HepG2 (cell line): ENCODE data around the gene CHRNB1. TPM values are rescaled to one million over a fixed set of nuclear protein-coding genes. Genes with fewer than 3 reads are reported as not detected.

Source experiments
- ATF3 ChIP-seq: sonication (generic); formaldehyde crosslinking; IDR thresholded peaks from 2 replicates; pipeline ENCODE4 v1.4.0; 2020; ENCODE audit warnings: missing genetic modification reagents
- GTF2F1 ChIP-seq: fragments of 150-350 bp; IDR thresholded peaks from 2 replicates; pipeline ENCODE4 v1.6.1; 2014; ENCODE audit warnings: low read length
- HNF1B ChIP-seq: sonication (generic); formaldehyde crosslinking; IDR thresholded peaks from 2 replicates; pipeline ENCODE4 v1.5.1; 2020; ENCODE audit warnings: mild to moderate bottlenecking, moderate library complexity, missing genetic modification reagents
- KDM2A ChIP-seq: sonication (generic); formaldehyde crosslinking; IDR thresholded peaks from 2 replicates; pipeline ENCODE4 v1.4.0; 2020; ENCODE audit warnings: low read depth, missing genetic modification reagents, borderline replicate concordance
- KLF15 ChIP-seq: sonication (generic); formaldehyde crosslinking; IDR thresholded peaks from 2 replicates; pipeline ENCODE4 v1.8.1; 2023; ENCODE audit warnings: borderline replicate concordance, mild to moderate bottlenecking, inconsistent platforms, missing genetic modification reagents, mixed read lengths
- KMT2B ChIP-seq: IDR thresholded peaks from 2 replicates; pipeline ENCODE4 v1.6.1; 2016; ENCODE audit warnings: missing genetic modification reagents, missing compliant biosample characterization
- MEIS2 ChIP-seq: sonication (generic); formaldehyde crosslinking; IDR thresholded peaks from 2 replicates; pipeline ENCODE4 v1.9.0; 2021; ENCODE audit warnings: mild to moderate bottlenecking, missing genetic modification reagents
- NCOR1 ChIP-seq: fragments of 200-600 bp; sonication (generic); IDR thresholded peaks from 2 replicates; pipeline ENCODE4 v1.7.0; 2017; ENCODE audit warnings: antibody characterized with exemption, low read length, borderline replicate concordance
- NFYB ChIP-seq: sonication (generic); formaldehyde crosslinking; IDR thresholded peaks from 2 replicates; pipeline ENCODE4 v1.4.0; 2020; ENCODE audit warnings: missing genetic modification reagents
- NONO ChIP-seq, 2 experiments: fragments of 450-650 bp in 1 of 2; sonication (generic) in 1 of 2; formaldehyde crosslinking in 1 of 2; IDR thresholded peaks in 1 of 2; conservative IDR thresholded peaks in 1 of 2; 2 replicates each; pipeline versions ENCODE4 v1.6.1 to v1.8.0; 2017 to 2022; ENCODE audit warnings: mild to moderate bottlenecking in 1 of 2, missing genetic modification reagents in 1 of 2, moderate library complexity in 1 of 2
- SNAPC5 ChIP-seq: sonication (generic); formaldehyde crosslinking; IDR thresholded peaks from 2 replicates; pipeline ENCODE4 v1.8.1; 2023; ENCODE audit warnings: mild to moderate bottlenecking, missing genetic modification reagents, borderline replicate concordance
- SPEN ChIP-seq: sonication (generic); formaldehyde crosslinking; IDR thresholded peaks from 2 replicates; pipeline ENCODE4 v1.5.1; 2020; ENCODE audit warnings: low read depth, mild to moderate bottlenecking, missing genetic modification reagents
- TBX2 ChIP-seq: sonication (generic); formaldehyde crosslinking; IDR thresholded peaks from 2 replicates; pipeline ENCODE4 v1.5.0; 2020; ENCODE audit warnings: missing genetic modification reagents, mild to moderate bottlenecking, borderline replicate concordance
- TFE3 ChIP-seq: IDR thresholded peaks from 2 replicates; pipeline ENCODE4 v1.6.1; 2016
- XRCC5 ChIP-seq: fragments of 200-400 bp; formaldehyde crosslinking; optimal IDR thresholded peaks from 2 replicates; pipeline ENCODE3; 2017; ENCODE audit warnings: mild to moderate bottlenecking, low read length
- ZFY ChIP-seq: sonication (generic); formaldehyde crosslinking; IDR thresholded peaks from 2 replicates; pipeline ENCODE4 v1.4.0; 2020; ENCODE audit warnings: missing genetic modification reagents
- ZNF337 ChIP-seq: sonication (generic); formaldehyde crosslinking; IDR thresholded peaks from 2 replicates; pipeline ENCODE4 v1.5.1; 2020; ENCODE audit warnings: missing genetic modification reagents, low read depth, mild to moderate bottlenecking, borderline replicate concordance
- ZNF550 ChIP-seq: sonication (generic); formaldehyde crosslinking; IDR thresholded peaks from 2 replicates; pipeline ENCODE4 v1.4.0; 2020; ENCODE audit warnings: mild to moderate bottlenecking, missing genetic modification reagents, borderline replicate concordance
- ZNF598 ChIP-seq: sonication (generic); formaldehyde crosslinking; IDR thresholded peaks from 2 replicates; pipeline ENCODE4 v1.5.1; 2020; ENCODE audit warnings: mild to moderate bottlenecking, missing genetic modification reagents, borderline replicate concordance
- ZNF768 ChIP-seq: sonication (generic); formaldehyde crosslinking; IDR thresholded peaks from 2 replicates; pipeline ENCODE4 v1.4.0; 2020; ENCODE audit warnings: missing genetic modification reagents
- ZNF776 ChIP-seq: sonication (generic); formaldehyde crosslinking; IDR thresholded peaks from 2 replicates; pipeline ENCODE4 v1.4.0; 2020; ENCODE audit warnings: mild to moderate bottlenecking, missing genetic modification reagents
- polyA plus RNA-seq, 8 experiments: library from polyadenylated mRNA; depleted of rRNA in 3 of 8; stranded (reverse) in 7 of 8; unstranded in 1 of 8; fragments of >200 nt; fragmentation: Illumina TruSeq in 4 of 8; extraction: Trizol in 4 of 8; gene quantifications; 2 replicates each; pipeline versions ENCODE4 v1.2.1 to v1.2.3, GENCODE V29; 2011 to 2016; ENCODE audit warnings: low read depth in 4 of 8, missing spikeins in 1 of 8, mixed read lengths in 1 of 8; ENCODE audit not compliant: insufficient read depth in 1 of 8
- total RNA-seq, 5 experiments: library from RNA; depleted of rRNA; stranded (reverse); fragments of >200 nt; fragmentation: Illumina TruSeq; extraction: Trizol; gene quantifications; 2 replicates each; pipeline ENCODE4 v1.2.3, GENCODE V29; 2016; ENCODE audit warnings: low read depth in 1 of 5

Gene CHRNB1
- total and polyA plus RNA-seq, 2 of the 13 experiments (the other 11 are each of a cell fraction or from before 2014, with no cell fraction given) = 5.4 to 33.7 TPM

- TF ChIP-seq HNF1B (CRISPR knock-in tag) = peak; percentile 61; the same call in 1 of the 2 replicates
- TF ChIP-seq NONO (IDR thresholded peaks at IDR 0.05) = no peak
- TF ChIP-seq NONO (CRISPR knock-in tag; conservative IDR thresholded peaks at IDR 0.05) = 0 out of 2 replicates have a peak, but pooled peaks have one; percentile 13
- TF ChIP-seq KLF15 = 0 out of 2 replicates have a peak, but pooled peaks have one; percentile 35
- 0 out of 2 replicates have a peak, but pooled peaks have one; percentile 42 for TF ChIP-seq TFE3 (CRISPR knock-in tag)
- TF ChIP-seq SPEN (CRISPR knock-in tag) = 0 out of 2 replicates have a peak, but pooled peaks have one; percentile 11
- TF ChIP-seq ZNF550 = no peak
- TF ChIP-seq KMT2B (CRISPR knock-in tag) = 0 out of 2 replicates have a peak, but pooled peaks have one; percentile 37
- TF ChIP-seq ZNF598 (CRISPR knock-in tag) = peak; percentile 58; the same call in 1 of the 2 replicates
- 0 out of 2 replicates have a peak, but pooled peaks have one; percentile 30 for TF ChIP-seq GTF2F1
- TF ChIP-seq TBX2 = peak; percentile 46
- peak; percentile 54; the same call in 1 of the 2 replicates for TF ChIP-seq MEIS2 (CRISPR knock-in tag)
- peak; percentile 64; the same call in 1 of the 2 replicates for TF ChIP-seq KDM2A (CRISPR knock-in tag)
- TF ChIP-seq ATF3 (CRISPR knock-in tag) = 0 out of 2 replicates have a peak, but pooled peaks have one; percentile 16
- TF ChIP-seq XRCC5 = peak; percentile 32
- peak; percentile 87 for TF ChIP-seq ZFY (CRISPR knock-in tag)
- peak; percentile 60; the same call in 1 of the 2 replicates for TF ChIP-seq ZNF768 (CRISPR knock-in tag)
- TF ChIP-seq SNAPC5 (CRISPR knock-in tag) = peak; percentile 73; the same call in 1 of the 2 replicates
- TF ChIP-seq ZNF337 (CRISPR knock-in tag) = 0 out of 2 replicates have a peak, but pooled peaks have one; percentile 27
- TF ChIP-seq NFYB (CRISPR knock-in tag) = peak; percentile 86
- 0 out of 2 replicates have a peak, but pooled peaks have one; percentile 32 for TF ChIP-seq ZNF776 (CRISPR knock-in tag)
- TF ChIP-seq NCOR1 = peak; percentile 28; the same call in 1 of the 2 replicates
These were observed 40.7 kb upstream of the CHRNB1 start, which contains the start of gene TMEM256 (continued) for GRCh38 chr17:7403977-7404736.
